Mesendoderm (in vitro differentiated cells): ENCODE measurements around the gene C2orf49.

Experiments
- DNase-seq: peaks from one replicate; pipeline ENCODE4 v3.0.0; 2013
- H2AK5ac ChIP-seq: 2 replicates; pipeline ENCODE4 v1.6.1; 2013; ENCODE audit warnings: low read length, inconsistent platforms
- H2BK120ac ChIP-seq: 2 replicates; pipeline ENCODE4 v1.6.1; 2013; ENCODE audit warnings: low read depth, mild to moderate bottlenecking, low read length, moderate library complexity, mixed read lengths
- H2BK15ac ChIP-seq: replicated peaks from 2 replicates; pipeline ENCODE4 v1.6.1; 2013; ENCODE audit warnings: low read depth, mild to moderate bottlenecking, moderate library complexity
- H2BK5ac ChIP-seq: 2 replicates; pipeline ENCODE4 v1.6.1; 2013; ENCODE audit warnings: low read length, inconsistent platforms
- H3K18ac ChIP-seq: 2 replicates; pipeline ENCODE4 v1.6.1; 2013; ENCODE audit warnings: mild to moderate bottlenecking, low read length, mixed read lengths
- H3K23ac ChIP-seq: one replicate; pipeline ENCODE4 v1.6.1; 2013; ENCODE audit warnings: low read length
- H3K27ac ChIP-seq: 2 replicates; pipeline ENCODE4 v1.5.1; 2013; ENCODE audit warnings: low read depth, mild to moderate bottlenecking, inconsistent platforms, low read length, moderate library complexity
- H3K27me3 ChIP-seq: 2 replicates; pipeline ENCODE4 v1.6.1; 2013; ENCODE audit warnings: low read length, control low read depth, mild to moderate bottlenecking, inconsistent platforms; ENCODE audit not compliant: insufficient read depth, poor library complexity
- H3K36me3 ChIP-seq: 2 replicates; pipeline ENCODE4 v1.6.1; 2013; ENCODE audit warnings: low read length, inconsistent platforms; ENCODE audit not compliant: control insufficient read depth, insufficient read depth
- H3K4ac ChIP-seq: one replicate; pipeline ENCODE4 v1.6.1; 2013; ENCODE audit warnings: low read depth, mild to moderate bottlenecking, low read length, moderate library complexity
- H3K4me1 ChIP-seq: 2 replicates; pipeline ENCODE4 v1.6.1; 2013; ENCODE audit warnings: low read depth, low read length, inconsistent platforms; ENCODE audit not compliant: control insufficient read depth
- H3K4me2 ChIP-seq: 2 replicates; pipeline ENCODE4 v1.6.1; 2013; ENCODE audit warnings: low read length
- H3K4me3 ChIP-seq: 2 replicates; pipeline ENCODE4 v1.5.1; 2013; ENCODE audit warnings: mild to moderate bottlenecking, low read length
- H3K56ac ChIP-seq: one replicate; pipeline ENCODE4 v1.6.1; 2013; ENCODE audit warnings: low read length
- H3K79me1 ChIP-seq: 2 replicates; pipeline ENCODE4 v1.6.1; 2013; ENCODE audit warnings: low read length, inconsistent platforms
- H3K79me2 ChIP-seq: 2 replicates; pipeline ENCODE4 v1.6.1; 2013; ENCODE audit warnings: mild to moderate bottlenecking, low read length; ENCODE audit not compliant: control insufficient read depth, insufficient read depth
- H3K9ac ChIP-seq: 2 replicates; pipeline ENCODE4 v1.6.1; 2013; ENCODE audit warnings: low read length, inconsistent platforms
- H4K5ac ChIP-seq: one replicate; pipeline ENCODE4 v1.6.1; 2013; ENCODE audit warnings: low read length
- H4K8ac ChIP-seq: one replicate; pipeline ENCODE4 v1.6.1; 2013; ENCODE audit warnings: low read depth, mild to moderate bottlenecking, control low read depth, low read length, moderate library complexity
- WGBS: extraction: QIAGEN DNeasy Blood & Tissue Kit; methylation state at CpG from one replicate; pipeline ENCODE4 v1.1.7; 2013; ENCODE audit warnings: low lambda C conversion rate, missing lambda C conversion rate; ENCODE audit not compliant: insufficient coverage; ENCODE audit errors: extremely low coverage; 5-methylcytosine and 5-hydroxymethylcytosine counted together

The C2orf49 gene

DNA sequence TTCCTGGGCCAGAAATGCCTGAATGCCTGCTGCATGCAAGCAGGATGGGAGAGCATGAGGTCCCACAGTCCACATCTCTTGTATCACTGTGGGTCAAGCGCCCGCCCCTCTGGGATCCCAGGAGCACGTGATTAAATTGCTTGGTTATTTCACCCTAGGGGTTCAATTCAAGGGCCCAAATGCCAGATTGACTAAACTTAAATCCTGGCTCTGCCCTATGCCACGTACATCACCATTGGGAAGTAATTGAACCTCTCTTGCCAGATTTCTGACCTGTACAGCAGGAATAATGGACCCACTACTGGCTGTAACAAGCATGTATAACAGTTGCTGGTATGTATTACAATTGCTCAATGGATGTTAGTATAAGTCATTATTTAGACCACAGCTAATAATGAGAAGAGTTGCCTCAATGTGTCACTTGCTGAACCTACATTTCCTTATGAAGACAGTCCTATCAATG lies 41.6 kb downstream of the C2orf49 start:
- Histone ChIP-seq H2BK5ac (no peak overlapping the region), H3K4me1 (no peaks in the 10 kb centered on the region), H2AK5ac (no peak overlapping the region), H3K79me2 (no peaks in the 10 kb centered on the region), H3K4me2 (no peak overlapping the region), H3K27me3 (no peaks in the 10 kb centered on the region), H3K4ac (no peak overlapping the region), H3K18ac (no peak overlapping the region), H3K9ac (no peak overlapping the region), H3K36me3 (no peaks in the 10 kb centered on the region), H3K79me1 (no peaks in the 10 kb centered on the region), H3K4me3 (no peak overlapping the region), H4K8ac (no peak overlapping the region), H2BK120ac (no peak overlapping the region), H2BK15ac (no peak overlapping the region), H4K5ac (no peak overlapping the region), H3K23ac (no peak overlapping the region), H3K56ac (no peak overlapping the region), H3K27ac (no peak overlapping the region)
- WGBS = no CpG with 5 or more reads among the region's 4 CpGs
- no peak for DNase-seq

GRCh38 chr2:105379741-105380186 lies 42.4 kb downstream of the C2orf49 start:
- Histone ChIP-seq H3K4me3 (no peak overlapping the region), H4K8ac (no peak overlapping the region), H3K79me1 (no peaks in the 10 kb centered on the region), H2AK5ac (no peak overlapping the region), H2BK15ac (no peak overlapping the region), H3K36me3 (no peaks in the 10 kb centered on the region), H3K27me3 (no peaks in the 10 kb centered on the region), H3K23ac (no peak overlapping the region), H3K56ac (no peak overlapping the region), H4K5ac (no peak overlapping the region), H3K18ac (no peak overlapping the region), H3K4me2 (no peak overlapping the region), H3K27ac (no peak overlapping the region), H3K4ac (no peak overlapping the region), H2BK5ac (no peak overlapping the region), H3K9ac (no peak overlapping the region), H3K79me2 (no peaks in the 10 kb centered on the region), H3K4me1 (no peaks in the 10 kb centered on the region), H2BK120ac (no peak overlapping the region)
- WGBS = no CpG with 5 or more reads among the region's 7 CpGs
- DNase-seq = no peak

- Histone ChIP-seq H3K4me3 (no peak overlapping the region), H3K23ac (no peak overlapping the region), H2AK5ac (no peak overlapping the region), H2BK120ac (no peak overlapping the region), H3K4me2 (no peak overlapping the region), H4K8ac (no peak overlapping the region), H3K18ac (no peak overlapping the region), H3K79me1 (no peaks in the 10 kb centered on the region), H3K27me3 (no peaks in the 10 kb centered on the region), H3K27ac (no peak overlapping the region), H3K56ac (no peak overlapping the region), H3K9ac (no peak overlapping the region), H3K4me1 (no peaks in the 10 kb centered on the region), H3K4ac (no peak overlapping the region), H2BK15ac (no peak overlapping the region), H2BK5ac (no peak overlapping the region), H3K79me2 (no peaks in the 10 kb centered on the region), H3K36me3 (no peaks in the 10 kb centered on the region), H4K5ac (no peak overlapping the region)
- no peak for DNase-seq
- no CpG with 5 or more reads among the region's 9 CpGs for WGBS
Measured at GRCh38 chr2:105380432-105381100, 43.2 kb downstream of the C2orf49 start.

DNA sequence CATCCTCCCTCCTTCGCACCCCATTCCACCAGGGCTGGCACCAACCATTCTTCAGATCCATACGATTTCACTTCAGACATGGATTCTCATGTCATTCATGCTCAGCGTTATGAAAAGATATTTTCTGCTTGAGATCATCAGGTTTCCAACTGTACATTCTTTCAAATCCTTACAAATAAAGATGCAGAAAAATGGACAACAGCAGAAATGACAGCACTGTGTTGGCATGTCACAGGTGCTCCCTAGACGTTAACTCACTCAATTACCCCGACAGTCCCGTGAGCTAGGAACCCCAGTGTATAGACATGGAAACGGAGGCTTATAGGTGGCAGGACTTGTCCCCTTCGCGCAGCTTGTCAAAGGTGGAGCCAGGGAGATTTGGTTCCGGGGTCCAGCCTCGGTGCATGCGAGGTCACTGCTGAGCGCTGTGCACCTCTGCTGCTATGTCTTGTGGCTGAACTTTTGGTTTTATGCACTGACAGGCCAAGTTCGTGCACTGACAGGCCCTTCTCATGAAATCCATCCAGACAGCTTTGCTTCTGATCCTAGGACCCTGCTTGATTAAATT lies 43.8 kb downstream of the C2orf49 start:
- H3K9ac ChIP-seq = no peak overlapping the region
- H3K27me3 ChIP-seq = no peaks in the 10 kb centered on the region
- no peak overlapping the region for H2BK5ac ChIP-seq
- no peak overlapping the region for H2AK5ac ChIP-seq
- no peak overlapping the region for H3K4me2 ChIP-seq
- H3K79me2 ChIP-seq = no peaks in the 10 kb centered on the region
- no peak overlapping the region for H3K4ac ChIP-seq
- H4K8ac ChIP-seq = no peak overlapping the region
- no peaks in the 10 kb centered on the region for H3K36me3 ChIP-seq
- no peak overlapping the region for H3K27ac ChIP-seq
- H3K56ac ChIP-seq = no peak overlapping the region
- no peak overlapping the region for H3K18ac ChIP-seq
- no peak overlapping the region for H4K5ac ChIP-seq
- DNase-seq = no peak
- no peaks in the 10 kb centered on the region for H3K79me1 ChIP-seq
- H2BK120ac ChIP-seq = no peak overlapping the region
- H3K4me1 ChIP-seq = no peaks in the 10 kb centered on the region
- H2BK15ac ChIP-seq = no peak overlapping the region
- no peak overlapping the region for H3K23ac ChIP-seq
- WGBS = no CpG with 5 or more reads among the region's 14 CpGs
- no peak overlapping the region for H3K4me3 ChIP-seq

- H3K79me2 ChIP-seq = no peaks in the 10 kb centered on the region
- H3K4ac ChIP-seq = no peak overlapping the region
- H3K79me1 ChIP-seq = no peaks in the 10 kb centered on the region
- H3K18ac ChIP-seq = no peak overlapping the region
- H3K4me1 ChIP-seq = no peaks in the 10 kb centered on the region
- no peak overlapping the region for H3K9ac ChIP-seq
- no peak overlapping the region for H3K27ac ChIP-seq
- no peak overlapping the region for H3K4me2 ChIP-seq
- no peak overlapping the region for H3K4me3 ChIP-seq
- no CpG with 5 or more reads among the region's 5 CpGs for WGBS
- H3K23ac ChIP-seq = no peak overlapping the region
- no peaks in the 10 kb centered on the region for H3K27me3 ChIP-seq
- no peak for DNase-seq
- H2BK120ac ChIP-seq = no peak overlapping the region
- no peak overlapping the region for H4K8ac ChIP-seq
- H2BK5ac ChIP-seq = no peak overlapping the region
- H3K36me3 ChIP-seq = no peaks in the 10 kb centered on the region
- no peak overlapping the region for H3K56ac ChIP-seq
- no peak overlapping the region for H2AK5ac ChIP-seq
- no peak overlapping the region for H4K5ac ChIP-seq
- H2BK15ac ChIP-seq = no peak overlapping the region
Measured at GRCh38 chr2:105382177-105382576, 44.8 kb downstream of the C2orf49 start.
